Heart right ventricle (tissue), 16 donors: ENCODE data around the gene NLRP12. TPM values are rescaled to one million over a fixed set of nuclear protein-coding genes. Genes with fewer than 3 reads are reported as not detected.
"Not testable (repeated sequence)": the region's sequence is repeated elsewhere in the genome, so short reads cannot be mapped to it uniquely, and the experiment has no call there.

Experiments
- ATAC-seq, 8 donors: fragments of 200-7000 bp; cut with Tn5 transposase; one replicate each; pipeline ENCODE4 v1.9.1; 2020; ENCODE audit warnings: mild to moderate bottlenecking in 8 of 8, moderate library complexity in 8 of 8, moderate number of reproducible peaks in 1 of 8
- DNase-seq, 2 donors: peaks; one replicate each; pipeline ENCODE4 v3.0.0-alpha.2; 2020
- H3K27ac ChIP-seq, 10 donors: fragments of 200-600 bp; sonication (generic) in 2 of 10; one replicate each; pipeline versions ENCODE4 v1.5.0 to v1.8.0; 2020 to 2022; ENCODE audit warnings: mild to moderate bottlenecking in 3 of 10
- H3K27me3 ChIP-seq, 7 donors: fragments of 200-600 bp; one replicate each; pipeline ENCODE4 v1.8.0; 2021 to 2022; ENCODE audit warnings: mild to moderate bottlenecking in 2 of 7
- H3K36me3 ChIP-seq, 9 donors: fragments of 200-600 bp; sonication (generic) in 1 of 9; one replicate each; pipeline versions ENCODE4 v1.5.0 to v1.8.0; 2020 to 2022; ENCODE audit warnings: mild to moderate bottlenecking in 2 of 9
- H3K4me1 ChIP-seq, 9 donors: fragments of 200-600 bp; sonication (generic) in 1 of 9; one replicate each; pipeline versions ENCODE4 v1.5.0 to v1.8.0; 2020 to 2022; ENCODE audit warnings: mild to moderate bottlenecking in 4 of 9
- H3K4me3 ChIP-seq, 10 donors: fragments of 200-600 bp; sonication (generic) in 2 of 10; one replicate each; pipeline versions ENCODE4 v1.5.0 to v1.8.0; 2020 to 2022; ENCODE audit warnings: mild to moderate bottlenecking in 7 of 10, moderate library complexity in 2 of 10
- H3K9me3 ChIP-seq, 11 donors: fragments of 200-600 bp in 10 of 11; sonication (generic) in 2 of 11; one replicate each; pipeline versions ENCODE4 v1.5.0 to v1.8.0; 2013 to 2022; ENCODE audit warnings: mild to moderate bottlenecking in 2 of 11, control low read depth in 1 of 11, moderate library complexity in 1 of 11
- CTCF ChIP-seq, 9 donors: fragments of 200-600 bp; sonication (generic) in 2 of 9; IDR thresholded peaks; one replicate each; pipeline versions ENCODE4 v1.5.0 to v1.8.0; 2021 to 2022; ENCODE audit warnings: antibody characterized with exemption in 9 of 9, mild to moderate bottlenecking in 5 of 9, moderate library complexity in 1 of 9
- WGBS, 2 donors: extraction: QIAGEN DNeasy Blood & Tissue Kit; methylation state at CpG; one replicate each; pipeline ENCODE4 v1.1.7; 2013; ENCODE audit warnings: inconsistent platforms in 1 of 2; 5-methylcytosine and 5-hydroxymethylcytosine counted together
- intact Hi-C, 10 donors: fragments of 100-400 bp; cut with DNase I; formaldehyde crosslinking; loops; one replicate each; pipeline versions ENCODE4 v1.11.1 to v1.14.2; 2022
- microRNA-seq, 2 donors: library from miRNA; unstranded; fragments of <30 nt; microRNA quantifications; one replicate each; pipeline ENCODE4 v1.2.0, GENCODE V29; 2021
- polyA plus RNA-seq, 2 donors: library from polyadenylated mRNA; stranded (reverse); fragments of 200-250 nt; gene quantifications; one replicate each; pipeline ENCODE4 v1.2.3, GENCODE V29; 2013
- total RNA-seq, 10 donors: library from RNA; stranded (reverse); fragmentation: NEBNext Ultra II Directional in 3 of 10; extraction: Animal tissue kit (Norgen Biotek cat#: 25700) in 3 of 10; gene quantifications; one replicate each; pipeline versions ENCODE4 v1.2.1 to v1.2.4, GENCODE V29; 2021 to 2023
- donor health status: Arrhythmogenic right ventricular cardiomyopathy.
- donor health status: ischemic (EF 13 %, LVEDD 7.1; RV severe dilation, severe dysfunction).
- donor health status: healthy with polysubstance abuse.
- donor health status: DM: no; HTN: yes; CAD: no.
- donor health status: DM: no; HTN: no; CAD: no.
- donor health status: ischemic (EF 25% LVEDD 6.9; RV normal size, moderate dysfunction).
- donor health status: ischemic (EF 25% LVEDD 5.7; RV mildly dilated, moderate dysfunction).
- donor health status: healthy.
- donor health status: DM: yes; HTN: yes; CAD: no.
- donor health status: Ischemic cardiomyopathy.
- donor health status: ischemic (EF 35%, LVEDD 5.7; RV mildly dilated, moderate dysfunction).
- donor health status: nonischemic (EF 11% LVEDD 7.7; RV severe dilation, severe dysfunction).
- donor health status: DM: yes; HTN: yes; CAD: no.
- donor health status: PGD.
- donor health status: ischemic (EF 29% LVEDD 5.4; RV normal size, mild dysfunction).
- donor health status: nonischemic (EF 23%, LVEDD 6.1; RV moderate dilation, normal function).

NLRP12 gene
- total and polyA plus RNA-seq, 12 donors, result 0.07 to 1.0 (median 0.27) TPM; not detected in 1

GRCh38 chr19:53768401-53768800 is 55.7 kb downstream of the NLRP12 start:
- DNase-seq (no peak), ATAC-seq (no peak)
- Histone ChIP-seq H3K36me3 (no peaks in the 10 kb centered on the region), H3K27ac (peak overlapping the region in 7 of 10 donors; percentile 33 to 81 (median 58)), H3K27me3 (peaks cover 0 to 9% (median 4%) of the 10 kb centered on the region in 7 donors), H3K4me1 (peaks cover 0 to 5% (median 0%) of the 10 kb centered on the region in 9 donors), H3K9me3 (no peaks in the 10 kb centered on the region), H3K4me3 (no peak overlapping the region)
- no peak for TF ChIP-seq CTCF (IDR thresholded peaks at IDR 0.05)
- intact Hi-C loops, result no loop called here
- WGBS, 2 donors, result 92% methylated on average over 26 to 27 of the region's 27 CpGs

- intact Hi-C loops, H3K36me3 ChIP-seq, H3K9me3 ChIP-seq, DNase-seq, ATAC-seq, H3K27ac ChIP-seq, H3K4me3 ChIP-seq, H3K4me1 ChIP-seq: not testable (repeated sequence)
- peaks cover 0 to 12% (median 0%) of the 10 kb centered on the region in 7 donors for H3K27me3 ChIP-seq
- WGBS, 2 donors, result 86 to 97% methylated on average over 2 of the region's 2 CpGs
Measured at GRCh38 chr19:53758991-53759390, 65.1 kb downstream of the NLRP12 start.

Small RNAs within 50 kb of the gene (microRNA-seq; reads per million reads assigned to microRNA genes)
- gene MIR1283-2 (0 reads per million in 2 donors), gene MIR371A (0 reads per million in 2 donors), gene MIR372 (4.6 to 6.6 reads per million in 2 donors), gene MIR373 (0 to 14.8 reads per million in 2 donors), gene MIR516A1 (0 reads per million in 2 donors), gene MIR516A2 (0 reads per million in 2 donors), gene MIR519A1 (0 to 2.4 reads per million in 2 donors), gene MIR521-1 (0 reads per million in 2 donors), gene MIR522 (0 to 3.6 reads per million in 2 donors), gene MIR527 (0 reads per million in 2 donors)

Other genes starting within 250 kb of the NLRP12 start
- not detected for gene DPRX, start 192.3 kb downstream of the NLRP12 start, total RNA-seq
- under 1 TPM; 0.52 to 0.59 TPM for gene DPRX, start 192.3 kb downstream of the NLRP12 start, polyA plus RNA-seq
- gene MYADM, start 43.6 kb upstream of the NLRP12 start, total RNA-seq, result 100 to 1,000 TPM in 9 of 10 donors, 10 to 100 TPM in 1; 87.4 to 265 (median 135) TPM
- gene MYADM, start 43.6 kb upstream of the NLRP12 start, polyA plus RNA-seq, result 10 to 100 TPM; 53.7 to 97.1 TPM
- gene PRKCG, start 57.9 kb upstream of the NLRP12 start, total RNA-seq, result not detected
- gene PRKCG, start 57.9 kb upstream of the NLRP12 start, polyA plus RNA-seq, result under 1 TPM in 1 of 2 donors, not detected in 1; 0.07 TPM
- gene CACNG7, start 85.0 kb upstream of the NLRP12 start, total RNA-seq, result not detected
- not detected for gene CACNG7, start 85.0 kb upstream of the NLRP12 start, polyA plus RNA-seq
- under 1 TPM in 9 of 10 donors, not detected in 1; 0.07 to 0.31 (median 0.14) TPM for gene CACNG8, start 138.6 kb upstream of the NLRP12 start, total RNA-seq
- under 1 TPM; 0.03 to 0.22 TPM for gene CACNG8, start 138.6 kb upstream of the NLRP12 start, polyA plus RNA-seq
- not detected for gene CACNG6, start 167.3 kb upstream of the NLRP12 start, total RNA-seq
- gene CACNG6, start 167.3 kb upstream of the NLRP12 start, polyA plus RNA-seq, result not detected
- under 1 TPM in 2 of 10 donors, not detected in 8; 0.33 to 0.60 TPM for gene VSTM1, start 239.6 kb upstream of the NLRP12 start, total RNA-seq
- not detected for gene VSTM1, start 239.6 kb upstream of the NLRP12 start, polyA plus RNA-seq